H9 (cell line): ENCODE results near the gene TDP1. TPM values are rescaled to one million over a fixed set of nuclear protein-coding genes. Genes with fewer than 3 reads are reported as not detected.

Source experiments
- DNase-seq: peaks from one replicate; pipeline ENCODE4 v3.0.0-alpha.2; 2017
- H2AFZ ChIP-seq: one replicate; pipeline ENCODE4 v1.6.1; 2013; ENCODE audit warnings: mild to moderate bottlenecking, low read length, control low read depth, moderate library complexity
- H2AK5ac ChIP-seq: 2 replicates; pipeline ENCODE4 v1.6.1; 2013; ENCODE audit warnings: low read length, control low read depth, mixed read lengths; ENCODE audit not compliant: insufficient read length
- H2BK120ac ChIP-seq: one replicate; pipeline ENCODE4 v1.6.1; 2013; ENCODE audit warnings: low read depth, mild to moderate bottlenecking, low read length, control low read depth, inconsistent platforms; ENCODE audit not compliant: poor library complexity, severe bottlenecking
- H2BK12ac ChIP-seq: 2 replicates; pipeline ENCODE4 v1.6.1; 2013; ENCODE audit warnings: low read length, control low read depth, mixed read lengths, low read depth; ENCODE audit not compliant: insufficient read length
- H2BK15ac ChIP-seq: 2 replicates; pipeline ENCODE4 v1.6.1; 2013; ENCODE audit warnings: low read depth, low read length, control low read depth
- H2BK20ac ChIP-seq: one replicate; pipeline ENCODE4 v1.6.1; 2013; ENCODE audit warnings: low read depth, mild to moderate bottlenecking, low read length, control low read depth, inconsistent platforms; ENCODE audit not compliant: poor library complexity, severe bottlenecking
- H2BK5ac ChIP-seq: 2 replicates; pipeline ENCODE4 v1.6.1; 2013; ENCODE audit warnings: low read length, control low read depth, mixed read lengths; ENCODE audit not compliant: insufficient read length
- H3K14ac ChIP-seq: 2 replicates; pipeline ENCODE4 v1.6.1; 2013; ENCODE audit warnings: low read length, control low read depth; ENCODE audit not compliant: insufficient read depth
- H3K18ac ChIP-seq: 2 replicates; pipeline ENCODE4 v1.6.1; 2013; ENCODE audit warnings: low read depth, mild to moderate bottlenecking, mixed read lengths, low read length, control low read depth; ENCODE audit not compliant: insufficient read length
- H3K23ac ChIP-seq: 2 replicates; pipeline ENCODE4 v1.6.1; 2013; ENCODE audit warnings: low read length, control low read depth, mixed read lengths, low read depth; ENCODE audit not compliant: insufficient read length
- H3K23me2 ChIP-seq: 2 replicates; pipeline ENCODE4 v1.6.1; 2013; ENCODE audit warnings: low read depth, mild to moderate bottlenecking, mixed read lengths, low read length, control low read depth; ENCODE audit not compliant: insufficient read length, poor library complexity, severe bottlenecking
- H3K27ac ChIP-seq: 2 replicates; pipeline ENCODE4 v1.5.1; 2013; ENCODE audit warnings: low read length, control low read depth, mixed read lengths, low read depth; ENCODE audit not compliant: insufficient read length
- H3K27me3 ChIP-seq: 2 replicates; pipeline ENCODE4 v1.6.1; 2013; ENCODE audit warnings: low read length, control low read depth, inconsistent platforms; ENCODE audit not compliant: insufficient read depth
- H3K4ac ChIP-seq: 2 replicates; pipeline ENCODE4 v1.6.1; 2013; ENCODE audit warnings: low read depth, mild to moderate bottlenecking, control low read depth, inconsistent platforms, low read length, moderate library complexity
- H3K4me1 ChIP-seq: 2 replicates; pipeline ENCODE4 v1.6.1; 2013; ENCODE audit warnings: low read length, control low read depth, inconsistent platforms; ENCODE audit not compliant: insufficient read depth
- H3K4me2 ChIP-seq: 2 replicates; pipeline ENCODE4 v1.6.1; 2013; ENCODE audit warnings: low read length, control low read depth, mixed read lengths; ENCODE audit not compliant: insufficient read length, insufficient read depth
- H3K56ac ChIP-seq: 2 replicates; pipeline ENCODE4 v1.6.1; 2013; ENCODE audit warnings: low read depth, mild to moderate bottlenecking, mixed read lengths, low read length, control low read depth; ENCODE audit not compliant: insufficient read length
- H3K79me1 ChIP-seq: 2 replicates; pipeline ENCODE4 v1.6.1; 2013; ENCODE audit warnings: low read depth, mild to moderate bottlenecking, moderate library complexity, low read length, control low read depth, inconsistent platforms; ENCODE audit not compliant: insufficient read depth, poor library complexity, severe bottlenecking
- H3K79me2 ChIP-seq: 2 replicates; pipeline ENCODE4 v1.6.1; 2013; ENCODE audit warnings: low read length, control low read depth, inconsistent platforms; ENCODE audit not compliant: insufficient read depth
- H3K9ac ChIP-seq: 2 replicates; pipeline ENCODE4 v1.6.1; 2013; ENCODE audit warnings: low read length, control low read depth, mixed read lengths; ENCODE audit not compliant: insufficient read length; ENCODE audit errors: extremely low read depth
- H3K9me3 ChIP-seq: one replicate; pipeline ENCODE4 v1.6.1; 2013; ENCODE audit warnings: low read depth, low read length, inconsistent platforms; ENCODE audit not compliant: control insufficient read depth
- H3T11ph ChIP-seq: one replicate; pipeline ENCODE4 v1.6.1; 2013; ENCODE audit warnings: mild to moderate bottlenecking, low read length, control low read depth, inconsistent platforms
- H4K20me1 ChIP-seq: one replicate; pipeline ENCODE4 v1.6.1; 2013; ENCODE audit not compliant: control insufficient read depth, insufficient read length, insufficient read depth
- H4K5ac ChIP-seq: 2 replicates; pipeline ENCODE4 v1.6.1; 2013; ENCODE audit warnings: low read depth, mild to moderate bottlenecking, mixed read lengths, low read length, control low read depth; ENCODE audit not compliant: insufficient read length
- H4K8ac ChIP-seq: replicated peaks from 2 replicates; pipeline ENCODE4 v1.6.1; 2013; ENCODE audit warnings: low read length, control low read depth, mixed read lengths, low read depth; ENCODE audit not compliant: insufficient read length
- H4K91ac ChIP-seq: 2 replicates; pipeline ENCODE4 v1.6.1; 2013; ENCODE audit warnings: low read depth, mild to moderate bottlenecking, moderate library complexity, mixed read lengths, low read length, control low read depth; ENCODE audit not compliant: insufficient read length
- H3K27ac Mint-ChIP-seq, 3 experiments: 2 replicates in 2 of 3; 3 replicates in 1 of 3; pipeline ENCODE4 v1.8.0; 2020 to 2021; ENCODE audit warnings: mixed read lengths in 3 of 3, mild to moderate bottlenecking in 1 of 3, moderate library complexity in 1 of 3
- H3K27me3 Mint-ChIP-seq: 2 replicates; pipeline ENCODE4 v1.8.0; 2021; ENCODE audit warnings: low read depth, mild to moderate bottlenecking, moderate library complexity, mixed read lengths
- H3K36me3 Mint-ChIP-seq, 3 experiments: 2 replicates in 2 of 3; 3 replicates in 1 of 3; pipeline ENCODE4 v1.8.0; 2020 to 2021; ENCODE audit warnings: low read depth in 3 of 3, mixed read lengths in 3 of 3; ENCODE audit not compliant: insufficient read depth in 1 of 3
- H3K4me1 Mint-ChIP-seq, 2 experiments: 2 replicates each; pipeline ENCODE4 v1.8.0; 2020; ENCODE audit warnings: mixed read lengths in 2 of 2
- H3K4me3 Mint-ChIP-seq, 2 experiments: 2 replicates in 1 of 2; 3 replicates in 1 of 2; pipeline ENCODE4 v1.8.0; 2020 to 2021; ENCODE audit warnings: mild to moderate bottlenecking in 2 of 2, mixed read lengths in 2 of 2, moderate library complexity in 1 of 2
- H3K9me3 Mint-ChIP-seq, 2 experiments: 2 replicates in 1 of 2; 3 replicates in 1 of 2; pipeline ENCODE4 v1.8.0; 2020; ENCODE audit warnings: mild to moderate bottlenecking in 2 of 2, mixed read lengths in 2 of 2, moderate library complexity in 1 of 2
- CTCF ChIP-seq: fragments of 200-600 bp; sonication (generic); conservative IDR thresholded peaks from 3 replicates; pipeline ENCODE4 v1.8.0; 2021; ENCODE audit warnings: antibody characterized with exemption, mild to moderate bottlenecking
- WGBS: extraction: QIAGEN DNeasy Blood & Tissue Kit; methylation state at CpG from one replicate; pipeline ENCODE4 v1.1.7; 2013; ENCODE audit warnings: missing lambda C conversion rate, low lambda C conversion rate, mixed read lengths; ENCODE audit not compliant: insufficient read length; ENCODE audit errors: extremely low coverage; 5-methylcytosine and 5-hydroxymethylcytosine counted together
- total RNA-seq: library from RNA; stranded (reverse); gene quantifications from 2 replicates; pipeline ENCODE4 v1.2.1, GENCODE V29; 2021

Gene TDP1
- total RNA-seq, 1 experiment from 2014 or later = 53.4 TPM

- Histone ChIP-seq H3K56ac (no peak overlapping the region), H3T11ph (no peak overlapping the region), H3K18ac (no peak overlapping the region), H2AFZ (no peak overlapping the region), H3K4me2 (no peak overlapping the region), H2BK5ac (no peak overlapping the region), H3K9me3 (no peaks in the 10 kb centered on the region), H3K4me1 (no peaks in the 10 kb centered on the region), H4K91ac (no peak overlapping the region), H3K79me2 (no peaks in the 10 kb centered on the region), H3K23me2 (no peaks in the 10 kb centered on the region), H3K4ac (no peak overlapping the region), H2BK12ac (no peak overlapping the region), H3K27me3 (no peaks in the 10 kb centered on the region), H4K5ac (no peak overlapping the region), H2AK5ac (no peak overlapping the region), H4K20me1 (no peaks in the 10 kb centered on the region), H4K8ac (no peak overlapping the region), H3K79me1 (no peaks in the 10 kb centered on the region), H2BK120ac (no peak overlapping the region), H3K14ac (no peak overlapping the region), H2BK15ac (no peak overlapping the region), H3K9ac (no peak overlapping the region), H3K23ac (no peak overlapping the region), H2BK20ac (no peak overlapping the region), H3K27ac (no peak overlapping the region)
- WGBS = no CpG with 5 or more reads among the region's 3 CpGs
- H3K9me3 Mint-ChIP-seq = peaks cover 2 to 4% of the 10 kb centered on the region in 2 experiments; a peak in 3 of 5 replicates
- TF ChIP-seq CTCF = no peak
- peaks cover 0 to 2% of the 10 kb centered on the region in 2 experiments; a peak in 1 of 4 replicates for H3K4me1 Mint-ChIP-seq
- no peak for DNase-seq
- no peak overlapping the region for H3K27ac Mint-ChIP-seq
- no peaks in the 10 kb centered on the region for H3K27me3 Mint-ChIP-seq
- H3K36me3 Mint-ChIP-seq = peaks cover 28 to 44% (median 42%) of the 10 kb centered on the region in 3 experiments
- no peak overlapping the region for H3K4me3 Mint-ChIP-seq
Observed at GRCh38 chr14:90005939-90006530, 50.3 kb downstream of the TDP1 start.
